ENCODE measurements around the gene MYO1C.

The MYO1C gene

DNA sequence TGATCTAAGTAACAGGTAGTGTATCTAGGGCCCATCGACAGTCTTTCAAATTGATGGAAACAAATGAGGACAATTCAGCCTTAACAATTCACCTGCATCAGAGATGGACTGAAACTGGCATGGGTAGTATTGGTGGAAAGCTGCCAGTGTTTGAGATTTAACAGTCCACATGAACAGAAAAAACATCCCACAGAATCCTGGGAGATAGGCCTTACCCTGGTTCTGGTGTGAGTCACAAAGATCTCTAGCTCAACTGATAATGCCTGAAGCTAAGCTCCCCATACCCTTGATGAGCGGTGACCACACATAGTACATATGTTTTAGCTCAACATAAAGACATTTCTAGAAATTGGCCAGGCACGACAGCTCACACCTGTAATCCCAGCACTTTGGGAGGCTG is 58.3 kb downstream of the MYO1C start:
- Histone ChIP-seq H3K4me1 (ENCODE audit: insufficient read depth, low read length, poor library complexity, severe bottlenecking) (no peaks in the 10 kb centered on the region), H3K36me3 (ENCODE audit: insufficient read depth, low read length) (peaks cover 27% of the 10 kb centered on the region; the same call in 1 of the 2 replicates), H3K9me3 (ENCODE audit: insufficient read depth, low read depth, low read length) (no peaks in the 10 kb centered on the region), H3K4me3 (ENCODE audit: low read length, poor library complexity, severe bottlenecking) (no peak overlapping the region), H3F3A (ENCODE audit: low read depth) (no peaks in the 10 kb centered on the region), H4K20me1 (ENCODE audit: insufficient read depth, low read length, poor library complexity, severe bottlenecking) (no peaks in the 10 kb centered on the region), H3K9me2 (replicated peaks; ENCODE audit: low read depth, low read length) (no peaks in the 10 kb centered on the region), H2AFZ (ENCODE audit: low read length) (no peak overlapping the region), H3K27me3 (ENCODE audit: insufficient read depth, low read length, poor library complexity, severe bottlenecking) (no peaks in the 10 kb centered on the region), H3K79me2 (ENCODE audit: insufficient read depth, low read length) (peaks cover 14% of the 10 kb centered on the region; the same call in 1 of the 2 replicates), H3K9ac (ENCODE audit: low read depth, low read length, poor library complexity, severe bottlenecking) (no peak overlapping the region), H3K4me2 (ENCODE audit: low read depth, low read length, poor library complexity, severe bottlenecking) (no peak overlapping the region)
- TF ChIP-seq, protein P1, sequence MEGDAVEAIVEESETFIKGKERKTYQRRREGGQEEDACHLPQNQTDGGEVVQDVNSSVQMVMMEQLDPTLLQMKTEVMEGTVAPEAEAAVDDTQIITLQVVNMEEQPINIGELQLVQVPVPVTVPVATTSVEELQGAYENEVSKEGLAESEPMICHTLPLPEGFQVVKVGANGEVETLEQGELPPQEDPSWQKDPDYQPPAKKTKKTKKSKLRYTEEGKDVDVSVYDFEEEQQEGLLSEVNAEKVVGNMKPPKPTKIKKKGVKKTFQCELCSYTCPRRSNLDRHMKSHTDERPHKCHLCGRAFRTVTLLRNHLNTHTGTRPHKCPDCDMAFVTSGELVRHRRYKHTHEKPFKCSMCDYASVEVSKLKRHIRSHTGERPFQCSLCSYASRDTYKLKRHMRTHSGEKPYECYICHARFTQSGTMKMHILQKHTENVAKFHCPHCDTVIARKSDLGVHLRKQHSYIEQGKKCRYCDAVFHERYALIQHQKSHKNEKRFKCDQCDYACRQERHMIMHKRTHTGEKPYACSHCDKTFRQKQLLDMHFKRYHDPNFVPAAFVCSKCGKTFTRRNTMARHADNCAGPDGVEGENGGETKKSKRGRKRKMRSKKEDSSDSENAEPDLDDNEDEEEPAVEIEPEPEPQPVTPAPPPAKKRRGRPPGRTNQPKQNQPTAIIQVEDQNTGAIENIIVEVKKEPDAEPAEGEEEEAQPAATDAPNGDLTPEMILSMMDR (conservative IDR thresholded peaks at IDR 0.05; ENCODE audit: low read length), result no peak
- TF ChIP-seq EZH2phosphoT487 (IDR thresholded peaks at IDR 0.05; ENCODE audit: borderline replicate concordance), result no peak

DNA sequence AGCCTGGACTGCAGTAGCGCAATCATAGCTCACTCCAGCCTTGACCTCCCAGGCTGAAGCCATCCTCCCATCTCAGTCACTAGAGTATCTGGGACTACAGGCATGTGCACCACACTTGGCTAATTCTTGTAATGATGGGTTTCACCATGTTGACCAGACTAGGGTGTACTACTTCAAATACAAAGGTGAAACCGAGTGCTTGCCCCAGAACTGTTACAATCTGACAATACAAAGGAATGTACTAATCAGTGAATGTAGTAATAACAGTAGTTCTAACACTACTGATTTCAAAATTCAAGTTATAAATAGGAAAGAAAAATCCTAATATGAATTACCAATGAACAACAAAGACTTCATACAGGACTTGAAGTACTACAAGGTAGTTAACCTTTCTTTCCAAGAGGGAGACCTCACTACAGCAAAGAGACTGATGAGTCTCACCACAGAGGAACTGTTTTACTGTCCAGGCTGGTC is 60.8 kb downstream of the MYO1C start:
- H3K9me2 ChIP-seq (replicated peaks; ENCODE audit: low read depth, low read length), result no peaks in the 10 kb centered on the region
- no peak overlapping the region for H2AFZ ChIP-seq (ENCODE audit: low read length)
- H3K9me3 ChIP-seq (ENCODE audit: insufficient read depth, low read depth, low read length), result no peaks in the 10 kb centered on the region
- no peaks in the 10 kb centered on the region for H4K20me1 ChIP-seq (ENCODE audit: insufficient read depth, low read length, poor library complexity, severe bottlenecking)
- H3K36me3 ChIP-seq (ENCODE audit: insufficient read depth, low read length), result peaks cover 23% of the 10 kb centered on the region; the same call in 1 of the 2 replicates
- H3K4me3 ChIP-seq (ENCODE audit: low read length, poor library complexity, severe bottlenecking), result no peak overlapping the region
- no peaks in the 10 kb centered on the region for H3F3A ChIP-seq (ENCODE audit: low read depth)
- peaks cover 9% of the 10 kb centered on the region; the same call in 1 of the 2 replicates for H3K79me2 ChIP-seq (ENCODE audit: insufficient read depth, low read length)
- H3K4me2 ChIP-seq (ENCODE audit: low read depth, low read length, poor library complexity, severe bottlenecking), result no peak overlapping the region
- no peak overlapping the region for H3K9ac ChIP-seq (ENCODE audit: low read depth, low read length, poor library complexity, severe bottlenecking)
- no peaks in the 10 kb centered on the region for H3K27me3 ChIP-seq (ENCODE audit: insufficient read depth, low read length, poor library complexity, severe bottlenecking)
- TF ChIP-seq, protein P1 (conservative IDR thresholded peaks at IDR 0.05; ENCODE audit: low read length), result no peak
- TF ChIP-seq EZH2phosphoT487 (IDR thresholded peaks at IDR 0.05; ENCODE audit: borderline replicate concordance), result no peak
- H3K4me1 ChIP-seq (ENCODE audit: insufficient read depth, low read length, poor library complexity, severe bottlenecking), result no peaks in the 10 kb centered on the region

DNA sequence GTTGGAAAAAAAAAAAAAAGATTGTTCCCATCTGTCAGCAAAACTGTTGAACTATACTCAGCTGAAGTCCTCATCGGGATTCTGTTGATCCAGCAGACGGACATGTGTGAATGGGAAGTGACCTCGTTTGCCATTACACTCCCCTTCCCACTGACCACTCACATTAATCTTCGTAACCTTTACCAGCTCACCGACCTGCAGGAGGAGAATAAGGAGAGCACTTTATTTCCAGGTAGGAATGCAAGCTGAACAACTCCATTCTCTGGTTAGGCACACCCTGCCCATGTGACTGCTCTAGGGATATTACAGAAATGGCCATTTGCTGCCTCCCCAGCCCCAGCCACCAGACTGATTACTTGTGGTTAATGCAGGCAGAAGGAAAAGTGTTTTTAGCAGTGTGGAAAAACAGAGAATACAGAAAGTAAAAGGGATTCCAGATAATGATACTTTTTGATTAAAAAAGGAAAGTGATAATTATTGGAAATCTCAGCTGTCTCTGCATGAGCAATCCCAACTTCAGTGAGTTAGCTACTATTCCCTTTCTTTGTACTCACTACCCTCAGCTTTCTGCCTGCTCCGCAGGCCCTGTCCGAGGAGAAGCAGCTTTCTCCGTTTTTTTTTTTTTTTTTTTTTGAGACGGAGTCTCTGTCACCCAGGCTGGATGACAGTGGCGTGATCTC is 68.9 kb downstream of the MYO1C start:
- H3K79me2 ChIP-seq (ENCODE audit: insufficient read depth, low read length), result no peaks in the 10 kb centered on the region; the same call in 1 of the 2 replicates
- H3K36me3 ChIP-seq (ENCODE audit: insufficient read depth, low read length), result peaks cover 25% of the 10 kb centered on the region; the same call in 1 of the 2 replicates
- H2AFZ ChIP-seq (ENCODE audit: low read length), result no peak overlapping the region

More for the DNA sequence above, 68.9 kb downstream of the MYO1C start:
- Histone ChIP-seq H4K20me1 (ENCODE audit: insufficient read depth, low read length, poor library complexity, severe bottlenecking) (no peaks in the 10 kb centered on the region), H3K4me3 (ENCODE audit: low read length, poor library complexity, severe bottlenecking) (no peak overlapping the region), H3F3A (ENCODE audit: low read depth) (no peaks in the 10 kb centered on the region), H3K27me3 (ENCODE audit: insufficient read depth, low read length, poor library complexity, severe bottlenecking) (no peaks in the 10 kb centered on the region), H3K4me1 (ENCODE audit: insufficient read depth, low read length, poor library complexity, severe bottlenecking) (no peaks in the 10 kb centered on the region), H3K9me2 (replicated peaks; ENCODE audit: low read depth, low read length) (no peaks in the 10 kb centered on the region), H3K9ac (ENCODE audit: low read depth, low read length, poor library complexity, severe bottlenecking) (no peak overlapping the region), H3K4me2 (ENCODE audit: low read depth, low read length, poor library complexity, severe bottlenecking) (no peak overlapping the region), H3K9me3 (ENCODE audit: insufficient read depth, low read depth, low read length) (no peaks in the 10 kb centered on the region)
- TF ChIP-seq, protein P1 (conservative IDR thresholded peaks at IDR 0.05; ENCODE audit: low read length), result no peak
- TF ChIP-seq EZH2phosphoT487 (IDR thresholded peaks at IDR 0.05; ENCODE audit: borderline replicate concordance), result no peak
